ENCODE measurements around the gene CBX7. TPM values are rescaled to one million over a fixed set of nuclear protein-coding genes. Genes with fewer than 3 reads are reported as not detected.

Gene CBX7
- total and polyA plus RNA-seq, 2 of the 8 experiments (the other 6 are each of a cell fraction or from before 2014, with no cell fraction given) = 6.9 to 8.7 TPM

- ChIA-PET POLR2A (ENCODE audit: partially characterized antibody) (interaction anchor here (0.9 to 7.4 kb wide), 3 partner anchors 175 to 183 kb away, joined by 4 to 67 read pairs (median 4); partner anchors contain the start of gene RPL3), CTCF (ENCODE audit: partially characterized antibody) (interaction anchor here (0.6 to 5.1 kb wide), 28 partner anchors 9 to 409 kb away, joined by 3 to 47 read pairs (median 5); partner anchors contain the start of gene PDGFB)
- Histone ChIP-seq H3K23me2 (ENCODE audit: low read depth, low read length) (no peaks in the 10 kb centered on the region), H3K4ac (replicated peaks; ENCODE audit: insufficient read length, low read depth, low read length) (no peak overlapping the region), H3K27me3 (replicated peaks in 1 of 4; ENCODE audit: control insufficient read depth in 3 of 4, extremely low read depth in 1 of 4, insufficient read depth in 3 of 4, low read length in 3 of 4) (no peaks in the 10 kb centered on the region), H3K4me2 (ENCODE audit: insufficient read depth in 1 of 2, low read depth in 2 of 2, low read length in 2 of 2) (no peak overlapping the region), H2BK20ac (ENCODE audit: low read length) (no peak overlapping the region), H2BK12ac (ENCODE audit: low read depth, low read length) (no peak overlapping the region), H4K5ac (ENCODE audit: insufficient read length, low read depth, low read length) (no peak overlapping the region), H3K23ac (ENCODE audit: insufficient read length) (no peak overlapping the region), H3K14ac (ENCODE audit: insufficient read length) (no peak overlapping the region), H3K56ac (replicated peaks; ENCODE audit: insufficient read length, low read depth, low read length) (no peak overlapping the region), H2AK5ac (ENCODE audit: low read depth, low read length) (no peak overlapping the region), H3K36me3 (ENCODE audit: control insufficient read depth in 2 of 4, insufficient read depth in 4 of 4, low read length in 3 of 4) (no peaks in the 10 kb centered on the region), H3K18ac (ENCODE audit: extremely low read depth, low read length) (no peak overlapping the region), H2AFZ (ENCODE audit: low read length) (no peak overlapping the region), H2BK5ac (ENCODE audit: low read depth, low read length) (no peak overlapping the region), H3K4me3 (ENCODE audit: extremely low read depth in 1 of 4, insufficient read depth in 2 of 4, low read depth in 3 of 4, low read length in 4 of 4) (no peak overlapping the region), H4K20me1 (replicated peaks in 1 of 2; ENCODE audit: control insufficient read depth in 1 of 2, insufficient read depth in 2 of 2, low read length in 2 of 2) (no peaks in the 10 kb centered on the region), H2BK15ac (ENCODE audit: low read length) (no peak overlapping the region), H3K27ac (ENCODE audit: low read depth, low read length) (no peak overlapping the region), H3K9me3 (ENCODE audit: insufficient read depth in 2 of 2, low read depth in 1 of 2, low read length in 1 of 2) (no peaks in the 10 kb centered on the region), H2BK120ac (replicated peaks; ENCODE audit: low read depth, low read length) (no peak overlapping the region), H3K9ac (replicated peaks in 1 of 4; ENCODE audit: extremely low read depth in 1 of 4, low read depth in 3 of 4, low read length in 3 of 4) (no peak overlapping the region), H3K79me2 (ENCODE audit: control insufficient read depth in 1 of 2, insufficient read depth in 2 of 2, low read length in 2 of 2) (no peaks in the 10 kb centered on the region), H4K91ac (replicated peaks; ENCODE audit: insufficient read length, low read length) (no peak overlapping the region), H4K8ac (ENCODE audit: extremely low read depth, insufficient read depth, low read length) (no peak overlapping the region), H3K4me1 (replicated peaks in 1 of 4; ENCODE audit: control insufficient read depth in 3 of 4, insufficient read depth in 4 of 4, low read length in 3 of 4) (peaks cover 4 to 22% (median 11%) of the 10 kb centered on the region in 4 experiments; a peak in 4 of 7 replicates), H3K79me1 (ENCODE audit: low read depth, low read length) (no peaks in the 10 kb centered on the region)
- DNase-seq (ENCODE audit: low read depth in 1 of 2, low spot score in 2 of 2) (no peak), FAIRE-seq (no peak)
- no peak for TF ChIP-seq KDM5A (IDR thresholded peaks at IDR 0.05; ENCODE audit: low read length)
- TF ChIP-seq TAF1 (IDR thresholded peaks at IDR 0.05; ENCODE audit: low read depth, low read length) = no peak
- 88% methylated on average over 15 of the region's 17 CpGs; no CpG with 5 or more reads in 1 of the 2 experiments for WGBS, 2 experiments (ENCODE audit: extremely low coverage in 1 of 2, insufficient coverage in 1 of 2, insufficient read length in 1 of 2, insufficient replicate concordance in 2 of 2, low coverage in 1 of 2, low lambda C conversion rate in 2 of 2, missing lambda C conversion rate in 1 of 2)
Measured at GRCh38 chr22:39133871-39134270, 18.6 kb downstream of the CBX7 start.
